HT1080 (cell line): ENCODE data around the gene MS4A6A. TPM values are rescaled to one million over a fixed set of nuclear protein-coding genes. Genes with fewer than 3 reads are reported as not detected.
A peak's percentile ranks its signal among the peaks of the same experiment; 100 is the strongest.
"Not testable (repeated sequence)": the region's sequence is repeated elsewhere in the genome, so short reads cannot be mapped to it uniquely, and the experiment has no call there.

Experiments
- DNase-seq: peaks from one replicate; pipeline ENCODE4 v3.0.0-alpha.2; 2015; ENCODE audit warnings: low read depth
- small RNA-seq: library from RNA; depleted of rRNA; stranded (forward); fragments of <200 nt; gene quantifications from one replicate; pipeline ENCODE3, GENCODE V24; 2014
- total RNA-seq: library from RNA; depleted of rRNA; stranded (reverse); fragments of >200 nt; shearing (Covaris generic); gene quantifications from 2 replicates; pipeline ENCODE4 v1.2.3, GENCODE V29; 2014; rRNA removed

Gene MS4A6A
- total RNA-seq, 1 experiment from 2014 or later, result not detected

DNA sequence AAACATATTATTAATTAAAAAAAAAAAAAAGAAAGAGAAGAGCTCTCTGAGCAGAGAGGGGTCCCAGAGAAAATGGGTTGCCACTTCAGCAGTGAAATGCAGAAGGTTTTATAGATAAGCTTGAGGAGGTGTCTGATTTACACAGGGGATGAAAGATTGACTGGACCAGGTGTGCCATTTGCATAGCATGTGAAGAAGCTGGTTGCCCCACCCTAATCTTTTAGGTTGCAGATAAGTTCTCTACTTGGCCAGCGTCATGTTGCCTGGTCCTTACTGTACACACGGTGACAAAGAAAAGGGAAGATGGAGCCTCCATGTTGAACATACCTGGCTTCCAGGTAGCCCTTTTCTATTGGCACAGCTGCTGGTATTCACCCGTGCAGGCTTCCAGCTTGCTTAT lies 53.0 kb downstream of the MS4A6A start:
- DNase-seq, result no peak

DNA sequence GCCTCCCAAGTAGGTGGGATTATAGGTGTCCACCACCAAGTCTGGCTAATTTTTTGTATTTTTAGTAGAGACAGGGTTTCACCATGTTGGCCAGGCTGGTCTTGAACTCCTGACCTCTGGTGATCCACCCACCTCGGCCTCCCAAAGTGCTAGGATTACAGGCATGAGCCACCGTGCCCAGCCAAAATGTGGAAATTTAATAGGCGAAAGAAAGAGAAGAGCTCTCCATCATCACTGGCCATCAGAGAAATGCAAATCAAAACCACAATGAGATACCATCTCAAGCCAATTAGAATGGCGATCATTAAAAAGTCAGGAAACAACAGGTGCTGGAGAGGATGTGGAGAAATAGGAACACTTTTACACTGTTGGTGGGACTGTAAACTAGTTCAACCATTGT lies 54.0 kb downstream of the MS4A6A start:
- not testable (repeated sequence) for DNase-seq

DNA sequence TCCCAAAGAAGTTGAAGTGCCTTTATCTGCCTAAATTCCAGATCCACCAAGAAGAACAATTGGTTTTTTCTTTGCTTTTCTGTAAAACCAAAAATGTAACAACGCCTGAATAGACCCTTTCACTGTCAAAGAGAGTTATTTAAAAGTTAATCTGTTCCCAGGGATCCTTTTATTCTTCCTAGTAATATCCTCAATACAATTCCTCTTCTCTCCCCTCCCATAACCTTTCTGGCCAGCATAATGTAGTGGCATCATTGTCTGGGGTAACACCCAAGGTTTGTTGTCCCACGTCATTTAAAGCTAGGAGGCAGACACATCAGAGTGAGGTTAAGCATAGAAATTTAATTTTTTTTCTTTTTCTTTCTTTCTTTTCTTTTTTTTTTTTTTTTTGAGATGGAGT lies 54.5 kb downstream of the MS4A6A start:
- DNase-seq, result no peak

DNA sequence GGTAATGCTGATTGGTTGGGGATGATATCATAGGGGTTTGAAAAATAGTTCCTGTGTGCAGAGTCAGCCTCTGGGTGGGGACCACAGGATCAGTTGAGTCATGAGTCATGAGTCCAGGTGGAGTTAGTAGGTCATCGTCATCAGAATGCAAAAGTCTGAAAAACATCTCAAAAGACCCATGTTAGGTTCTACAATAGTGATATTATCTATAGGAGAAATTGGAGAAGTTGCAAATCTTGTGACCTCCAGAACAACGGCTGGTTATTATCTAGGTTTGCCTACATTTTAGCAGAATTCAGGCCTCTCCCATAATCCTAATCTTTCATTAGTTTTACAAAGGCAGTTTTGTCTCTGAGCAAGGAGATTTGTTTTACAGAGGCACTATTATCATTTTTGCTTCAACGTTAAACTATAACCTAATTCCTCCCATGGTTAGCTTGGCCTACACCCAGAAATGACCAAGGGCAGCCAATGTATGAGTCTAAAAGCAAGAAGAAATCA lies 55.5 kb downstream of the MS4A6A start:
- peak; percentile 89 for DNase-seq

DNA sequence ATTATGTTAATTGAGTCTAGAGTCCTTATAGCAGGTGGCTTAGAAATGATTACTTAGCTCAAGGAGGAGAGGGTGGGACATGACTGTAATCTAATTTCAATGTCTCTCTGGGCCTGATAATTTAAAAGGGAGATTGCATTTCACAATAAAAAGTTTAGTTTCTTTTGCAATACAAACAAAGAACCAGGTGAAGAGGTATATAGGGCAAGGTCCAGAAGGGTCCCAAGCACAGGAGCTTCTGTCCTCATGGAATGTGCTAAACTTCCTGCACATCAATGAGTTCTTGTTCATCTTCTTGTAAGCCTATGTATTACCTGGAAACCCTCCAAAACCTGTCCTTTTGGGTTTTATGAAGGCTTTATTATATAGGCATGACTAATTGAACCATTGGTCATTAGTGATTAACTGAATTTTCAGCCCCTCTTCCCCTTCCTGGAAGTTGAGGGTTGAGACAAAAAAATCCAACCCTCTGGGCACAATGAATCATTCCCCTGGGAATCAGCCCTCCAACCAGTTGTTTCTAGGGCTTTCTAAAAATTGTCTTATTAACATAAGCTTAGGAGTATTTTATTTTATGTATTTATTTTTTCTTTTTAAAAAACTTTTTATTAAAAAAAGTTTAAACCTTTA lies 56.8 kb downstream of the MS4A6A start:
- peak; percentile 85 for DNase-seq

DNA sequence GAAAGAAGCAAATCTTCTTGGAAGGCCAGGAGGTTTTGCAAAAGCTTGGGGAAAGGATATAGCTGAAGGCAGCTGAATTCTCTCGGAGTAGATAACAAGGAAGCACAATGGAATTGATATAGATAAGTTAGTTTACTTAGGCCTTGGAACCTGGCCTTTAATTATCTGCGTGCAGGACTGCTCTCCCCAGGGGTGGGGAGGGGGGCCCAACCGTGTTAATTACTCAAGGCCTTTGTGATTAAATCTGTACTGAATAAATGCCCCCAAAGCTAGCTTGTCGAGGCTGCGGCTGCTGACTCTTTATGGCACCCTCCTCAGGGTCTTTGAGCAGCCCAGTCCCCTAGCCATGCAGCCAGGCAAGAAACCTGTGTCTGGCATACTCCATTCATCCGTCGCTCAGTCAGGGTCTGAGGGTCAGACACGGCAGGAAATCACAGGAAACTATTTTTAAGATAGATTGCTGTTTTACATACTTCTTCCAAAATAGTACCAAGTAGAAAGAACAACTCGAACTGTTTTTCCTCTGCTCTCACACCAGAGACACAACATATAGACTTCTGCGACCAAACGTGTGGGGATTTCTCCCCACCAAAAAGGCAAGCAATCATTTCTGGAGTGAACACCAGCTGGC lies 58.0 kb downstream of the MS4A6A start:
- DNase-seq, result no peak

Small RNA genes lying within 50 kb of the gene (small RNA-seq; reads per million reads assigned to genes)
- gene MIR6503, result not detected

Other genes starting within 250 kb of the MS4A6A start
- not detected in 2 replicates for gene OOSP1, start 244.7 kb downstream of the MS4A6A start, total RNA-seq
- not detected in 2 replicates for gene OOSP4A, start 219.1 kb downstream of the MS4A6A start, total RNA-seq
- 0.23 TPM in 1 of 2 replicates, not detected in the other for gene OOSP4B, start 165.9 kb downstream of the MS4A6A start, total RNA-seq
- not detected in 2 replicates for gene OOSP2, start 142.7 kb downstream of the MS4A6A start, total RNA-seq
- gene MS4A3, start 126.4 kb downstream of the MS4A6A start, total RNA-seq, result not detected in 2 replicates
- not detected in 2 replicates for gene MS4A2, start 94.4 kb downstream of the MS4A6A start, total RNA-seq
- not detected in 2 replicates for gene MS4A4E, start 60.1 kb upstream of the MS4A6A start, total RNA-seq
- gene MS4A4A, start 97.6 kb upstream of the MS4A6A start, total RNA-seq, result not detected in 2 replicates
- not detected in 2 replicates for gene MS4A6E, start 144.2 kb upstream of the MS4A6A start, total RNA-seq
- gene MS4A7, start 195.4 kb upstream of the MS4A6A start, total RNA-seq, result not detected in 2 replicates
- gene MS4A14, start 213.4 kb upstream of the MS4A6A start, total RNA-seq, result not detected in 2 replicates
- gene MS4A5, start 246.5 kb upstream of the MS4A6A start, total RNA-seq, result not detected in 2 replicates